ENCODE results near the gene RNU1-1.
"Not testable (repeated sequence)": the region's sequence is repeated elsewhere in the genome, so short reads cannot be mapped to it uniquely, and the experiment has no call there.

The RNU1-1 gene

DNA sequence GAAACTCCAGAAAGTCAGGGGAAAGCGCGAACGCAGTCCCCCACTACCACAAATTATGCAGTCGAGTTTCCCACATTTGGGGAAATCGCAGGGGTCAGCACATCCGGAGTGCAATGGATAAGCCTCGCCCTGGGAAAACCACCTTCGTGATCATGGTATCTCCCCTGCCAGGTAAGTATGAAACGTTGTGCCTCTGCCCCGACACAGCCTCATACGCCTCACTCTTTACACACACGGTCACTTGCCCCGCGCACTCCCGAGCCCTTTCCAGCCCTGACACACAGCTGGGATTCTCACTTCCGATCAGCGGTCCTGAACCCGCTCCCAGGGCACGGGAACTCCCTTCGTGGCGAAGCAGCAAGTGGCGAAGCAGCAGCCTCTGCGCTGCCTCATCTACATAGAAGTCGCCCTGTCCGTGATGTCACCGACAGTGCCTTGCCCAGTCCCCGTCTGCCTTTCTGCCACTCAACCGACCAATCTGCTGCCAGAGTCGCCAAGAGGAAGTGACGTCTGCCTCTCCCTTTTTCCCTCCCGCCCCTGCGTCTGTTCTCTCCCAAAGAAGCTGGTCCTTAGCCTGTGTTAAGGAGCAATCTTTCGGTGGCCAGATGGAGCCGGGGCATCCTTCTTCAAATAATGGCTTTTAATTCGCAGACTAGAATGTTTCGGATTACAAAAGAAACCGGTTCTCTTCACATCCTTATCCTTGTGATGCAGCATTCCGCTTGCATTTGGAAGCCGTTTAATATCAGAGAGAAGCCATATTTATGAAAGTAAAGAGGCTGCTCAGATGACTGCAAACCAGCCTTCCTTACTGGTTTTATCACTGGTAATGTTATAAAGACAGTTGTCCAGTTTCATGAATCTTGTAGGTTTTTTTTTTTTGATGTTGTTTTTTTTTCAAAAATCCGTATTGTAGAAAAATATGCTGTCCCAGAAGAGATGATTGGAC, at the start of gene RNU1-1:
RNU1-1 (minus strand) TSS at position 179 of the 949 bp plus-strand sequence.
- not testable (repeated sequence) for H3K4me1 ChIP-seq (ENCODE audit: insufficient read depth, low read length); H3K36me3 ChIP-seq (ENCODE audit: insufficient read depth, low read length); H3K27me3 ChIP-seq (ENCODE audit: control insufficient read depth in 1 of 2, insufficient read depth in 2 of 2, low read length in 2 of 2); H3K9ac ChIP-seq (ENCODE audit: low read length); H3K9me3 ChIP-seq (ENCODE audit: low read length)
- H3K27ac ChIP-seq (ENCODE audit: low read depth, low read length): peak within 1 kb of the TSS; percentile 68
- peak within 1 kb of the TSS in 1 of 2 donors; percentile 13 for H3K4me3 ChIP-seq (ENCODE audit: low read depth in 1 of 2, low read length in 2 of 2)

DNA sequence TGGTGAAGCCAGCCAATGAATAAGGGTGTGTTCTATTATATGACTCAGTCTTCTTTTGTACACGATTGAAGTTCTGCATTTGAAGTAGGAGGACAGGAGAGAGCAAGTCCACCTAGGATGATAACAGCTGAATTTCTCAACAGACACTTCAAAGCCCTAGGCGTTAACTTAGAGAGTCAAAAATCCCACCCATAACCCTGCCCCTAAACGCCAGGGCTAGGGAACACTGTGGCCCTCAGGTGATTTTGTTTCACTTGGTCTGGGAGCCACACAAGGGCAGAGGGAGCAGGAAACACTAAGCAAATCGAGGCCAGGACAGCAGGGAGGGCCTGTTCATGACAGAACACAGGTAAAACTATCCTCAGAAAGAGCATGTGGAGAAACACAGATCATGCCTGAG, 47.0 kb upstream of the RNU1-1 start:
- not testable (repeated sequence) for H3K27me3 ChIP-seq (ENCODE audit: control insufficient read depth in 1 of 2, insufficient read depth in 2 of 2, low read length in 2 of 2); H3K4me3 ChIP-seq (ENCODE audit: low read depth in 1 of 2, low read length in 2 of 2); H3K27ac ChIP-seq (ENCODE audit: low read depth, low read length); H3K4me1 ChIP-seq (ENCODE audit: insufficient read depth, low read length); H3K9ac ChIP-seq (ENCODE audit: low read length); H3K9me3 ChIP-seq (ENCODE audit: low read length); H3K36me3 ChIP-seq (ENCODE audit: insufficient read depth, low read length)

DNA sequence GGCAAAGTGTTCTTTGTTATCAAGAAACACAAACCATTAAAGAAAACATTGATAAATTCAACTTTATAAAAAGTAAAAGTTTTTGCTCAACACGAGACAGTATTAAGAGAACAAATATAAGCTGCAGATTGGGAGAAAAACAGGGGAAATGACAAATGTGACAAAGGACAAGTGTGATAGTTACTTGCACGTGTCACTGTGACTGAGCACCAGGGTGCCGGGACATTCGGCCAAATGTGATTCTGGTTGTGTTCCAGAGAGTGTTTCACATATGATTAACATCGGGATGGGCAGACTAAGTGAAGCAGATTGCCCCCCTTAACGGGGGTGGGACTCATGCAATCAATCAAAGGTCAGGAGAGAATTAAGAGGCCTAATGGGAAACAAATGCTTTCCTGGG, 46.4 kb upstream of the RNU1-1 start:
- H3K27me3 ChIP-seq (ENCODE audit: control insufficient read depth in 1 of 2, insufficient read depth in 2 of 2, low read length in 2 of 2); H3K4me3 ChIP-seq (ENCODE audit: low read depth in 1 of 2, low read length in 2 of 2); H3K36me3 ChIP-seq (ENCODE audit: insufficient read depth, low read length); H3K4me1 ChIP-seq (ENCODE audit: insufficient read depth, low read length); H3K9me3 ChIP-seq (ENCODE audit: low read length); H3K27ac ChIP-seq (ENCODE audit: low read depth, low read length); H3K9ac ChIP-seq (ENCODE audit: low read length): not testable (repeated sequence)

DNA sequence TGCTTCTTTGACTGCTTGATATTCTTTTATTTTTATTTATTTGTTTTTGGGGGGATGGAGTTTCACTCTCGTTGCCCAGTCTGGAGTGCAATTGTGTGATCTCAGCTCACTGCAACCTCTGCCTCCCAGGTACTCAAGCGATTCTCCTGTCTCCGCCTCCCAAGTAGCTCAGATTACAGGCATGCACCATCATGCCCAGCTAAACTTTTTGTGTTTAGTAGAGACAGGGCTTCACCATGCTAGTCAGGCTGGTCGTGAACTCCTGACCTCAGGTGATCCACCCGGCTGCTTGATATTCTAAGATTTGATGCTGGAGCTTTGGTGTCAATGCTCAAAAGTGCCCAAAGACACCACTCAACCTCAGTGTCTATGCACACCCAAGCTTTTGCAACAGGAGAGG, 45.6 kb upstream of the RNU1-1 start:
- H3K36me3 ChIP-seq (ENCODE audit: insufficient read depth, low read length); H3K27ac ChIP-seq (ENCODE audit: low read depth, low read length); H3K4me1 ChIP-seq (ENCODE audit: insufficient read depth, low read length); H3K4me3 ChIP-seq (ENCODE audit: low read depth in 1 of 2, low read length in 2 of 2); H3K27me3 ChIP-seq (ENCODE audit: control insufficient read depth in 1 of 2, insufficient read depth in 2 of 2, low read length in 2 of 2); H3K9ac ChIP-seq (ENCODE audit: low read length); H3K9me3 ChIP-seq (ENCODE audit: low read length): not testable (repeated sequence)

DNA sequence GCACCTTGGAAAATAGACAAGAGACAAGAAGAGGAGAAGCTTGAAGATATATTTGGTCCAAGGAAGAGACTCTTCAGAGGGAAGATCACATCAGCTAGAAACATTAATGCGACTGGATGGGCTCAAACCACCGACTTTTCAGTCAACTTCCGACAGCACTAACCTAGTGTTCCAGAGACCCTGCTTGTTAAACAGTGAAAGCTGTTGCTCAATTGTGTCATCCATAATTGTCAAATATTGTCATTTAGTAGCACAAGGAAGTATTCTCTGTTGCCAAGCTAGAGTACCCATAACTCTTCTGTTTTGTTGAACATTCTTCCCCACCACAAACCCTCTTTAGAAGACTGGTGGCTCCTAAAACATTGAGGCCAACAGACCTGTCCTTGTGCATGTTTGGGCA, 42.9 kb upstream of the RNU1-1 start:
- H3K9me3 ChIP-seq (ENCODE audit: low read length); H3K4me3 ChIP-seq (ENCODE audit: low read depth in 1 of 2, low read length in 2 of 2); H3K27me3 ChIP-seq (ENCODE audit: control insufficient read depth in 1 of 2, insufficient read depth in 2 of 2, low read length in 2 of 2); H3K36me3 ChIP-seq (ENCODE audit: insufficient read depth, low read length); H3K27ac ChIP-seq (ENCODE audit: low read depth, low read length); H3K9ac ChIP-seq (ENCODE audit: low read length); H3K4me1 ChIP-seq (ENCODE audit: insufficient read depth, low read length): not testable (repeated sequence)

GRCh38 chr1:16553244-16553643, 39.2 kb upstream of the RNU1-1 start:
- not testable (repeated sequence) for H3K9me3 ChIP-seq (ENCODE audit: low read length); H3K27me3 ChIP-seq (ENCODE audit: control insufficient read depth in 1 of 2, insufficient read depth in 2 of 2, low read length in 2 of 2); H3K4me1 ChIP-seq (ENCODE audit: insufficient read depth, low read length); H3K27ac ChIP-seq (ENCODE audit: low read depth, low read length); H3K4me3 ChIP-seq (ENCODE audit: low read depth in 1 of 2, low read length in 2 of 2); H3K9ac ChIP-seq (ENCODE audit: low read length); H3K36me3 ChIP-seq (ENCODE audit: insufficient read depth, low read length)

DNA sequence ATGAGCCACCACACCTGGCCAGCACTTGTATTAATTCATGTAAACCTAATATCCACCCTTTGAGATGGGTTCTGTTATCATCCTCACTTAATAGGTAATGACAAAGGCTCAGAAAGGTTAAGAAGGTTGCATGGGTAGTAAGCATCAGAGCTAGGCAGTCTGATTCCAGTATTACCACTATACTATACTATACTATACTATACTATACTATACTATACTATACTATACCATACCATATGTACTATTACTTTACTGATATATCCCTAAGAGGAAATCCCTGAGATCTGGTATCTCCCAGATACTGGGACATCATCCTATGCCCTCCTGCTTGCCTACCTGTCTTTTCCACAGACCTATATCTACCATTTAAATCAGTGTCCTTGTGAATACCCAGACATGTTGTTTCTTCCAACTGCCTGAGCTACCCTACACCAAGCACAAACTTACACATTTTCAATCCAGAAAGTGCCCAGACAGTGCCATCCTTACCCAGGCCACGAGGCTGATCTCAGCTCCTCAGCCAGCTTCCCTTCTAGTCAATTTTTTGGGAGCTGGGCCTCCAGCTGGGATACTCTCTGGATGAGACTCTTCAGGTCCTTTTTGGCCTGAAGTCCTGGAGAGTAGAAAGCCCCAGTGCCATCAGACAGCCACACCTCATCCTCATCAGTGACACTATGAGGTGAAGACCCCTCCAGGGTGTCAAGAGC, 36.3 kb upstream of the RNU1-1 start:
- H3K36me3 ChIP-seq (ENCODE audit: insufficient read depth, low read length); H3K4me3 ChIP-seq (ENCODE audit: low read depth in 1 of 2, low read length in 2 of 2); H3K9me3 ChIP-seq (ENCODE audit: low read length); H3K9ac ChIP-seq (ENCODE audit: low read length); H3K4me1 ChIP-seq (ENCODE audit: insufficient read depth, low read length); H3K27ac ChIP-seq (ENCODE audit: low read depth, low read length); H3K27me3 ChIP-seq (ENCODE audit: control insufficient read depth in 1 of 2, insufficient read depth in 2 of 2, low read length in 2 of 2): not testable (repeated sequence)

DNA sequence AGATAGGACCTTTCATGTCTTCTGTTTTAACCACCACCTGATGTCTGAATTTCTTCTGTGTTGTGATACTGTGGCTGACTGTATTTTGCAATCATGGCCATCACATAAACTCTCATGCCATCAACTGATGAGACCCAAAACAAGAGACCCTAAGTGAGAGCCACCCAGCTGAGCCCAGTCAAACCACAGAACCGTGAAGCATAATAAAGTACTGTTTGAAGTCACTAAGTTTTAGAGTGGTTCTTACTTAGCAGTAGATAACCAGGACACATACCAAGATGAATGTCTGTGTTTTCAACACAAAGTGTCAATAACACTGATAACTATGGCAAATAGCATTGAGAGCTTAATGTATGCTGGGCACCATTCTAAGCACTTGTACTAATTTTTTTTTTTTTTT, 35.5 kb upstream of the RNU1-1 start:
- H3K4me3 ChIP-seq (ENCODE audit: low read depth in 1 of 2, low read length in 2 of 2); H3K36me3 ChIP-seq (ENCODE audit: insufficient read depth, low read length); H3K4me1 ChIP-seq (ENCODE audit: insufficient read depth, low read length); H3K9ac ChIP-seq (ENCODE audit: low read length); H3K27ac ChIP-seq (ENCODE audit: low read depth, low read length); H3K27me3 ChIP-seq (ENCODE audit: control insufficient read depth in 1 of 2, insufficient read depth in 2 of 2, low read length in 2 of 2); H3K9me3 ChIP-seq (ENCODE audit: low read length): not testable (repeated sequence)

GRCh38 chr1:16547502-16548241, 33.6 kb upstream of the RNU1-1 start:
- not testable (repeated sequence) for H3K36me3 ChIP-seq (ENCODE audit: insufficient read depth, low read length); H3K27me3 ChIP-seq (ENCODE audit: control insufficient read depth in 1 of 2, insufficient read depth in 2 of 2, low read length in 2 of 2); H3K27ac ChIP-seq (ENCODE audit: low read depth, low read length); H3K4me3 ChIP-seq (ENCODE audit: low read depth in 1 of 2, low read length in 2 of 2); H3K9ac ChIP-seq (ENCODE audit: low read length); H3K9me3 ChIP-seq (ENCODE audit: low read length); H3K4me1 ChIP-seq (ENCODE audit: insufficient read depth, low read length)

- H3K4me3 ChIP-seq (ENCODE audit: low read depth in 1 of 2, low read length in 2 of 2); H3K27ac ChIP-seq (ENCODE audit: low read depth, low read length); H3K4me1 ChIP-seq (ENCODE audit: insufficient read depth, low read length); H3K36me3 ChIP-seq (ENCODE audit: insufficient read depth, low read length); H3K9me3 ChIP-seq (ENCODE audit: low read length); H3K27me3 ChIP-seq (ENCODE audit: control insufficient read depth in 1 of 2, insufficient read depth in 2 of 2, low read length in 2 of 2); H3K9ac ChIP-seq (ENCODE audit: low read length): not testable (repeated sequence)
These were observed 31.6 kb upstream of the RNU1-1 start for GRCh38 chr1:16545682-16546095.

DNA sequence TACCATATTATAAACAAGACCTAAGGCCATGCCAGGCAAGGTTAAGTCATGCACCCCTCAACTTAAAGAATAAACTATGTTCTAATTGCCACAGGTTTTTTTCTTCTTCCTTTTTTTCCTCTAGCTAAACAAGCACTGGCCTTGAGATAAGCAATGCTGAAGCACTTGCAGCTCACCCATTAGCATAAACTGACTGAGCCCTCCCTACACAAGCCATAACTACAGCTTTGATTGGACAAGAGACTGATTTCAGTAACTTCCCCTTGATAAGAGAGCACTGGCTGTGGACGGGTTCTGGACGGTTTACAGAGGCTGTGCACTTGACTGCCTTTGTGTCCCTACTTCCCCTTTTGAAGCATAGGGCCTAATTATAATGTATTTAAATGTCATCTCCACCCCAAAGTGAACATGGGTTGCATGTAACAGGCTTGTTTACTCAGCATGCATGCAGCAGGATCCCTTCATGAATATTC, 26.4 kb upstream of the RNU1-1 start:
- H3K36me3 ChIP-seq (ENCODE audit: insufficient read depth, low read length); H3K4me1 ChIP-seq (ENCODE audit: insufficient read depth, low read length); H3K27ac ChIP-seq (ENCODE audit: low read depth, low read length); H3K9me3 ChIP-seq (ENCODE audit: low read length); H3K4me3 ChIP-seq (ENCODE audit: low read depth in 1 of 2, low read length in 2 of 2); H3K27me3 ChIP-seq (ENCODE audit: control insufficient read depth in 1 of 2, insufficient read depth in 2 of 2, low read length in 2 of 2); H3K9ac ChIP-seq (ENCODE audit: low read length): not testable (repeated sequence)

Measured in muscle layer of colon (tissue), 2 donors.